Body of pancreas (tissue), 4 donors: ENCODE results near the gene AFAP1L1. TPM values are rescaled to one million over a fixed set of nuclear protein-coding genes. Genes with fewer than 3 reads are reported as not detected.

Experiments used
- ATAC-seq: fragments of 150-250 bp; one replicate; pipeline ENCODE4 v1.9.1; 2016
- DNase-seq, 4 donors: peaks; one replicate each; pipeline ENCODE4 v3.0.0-alpha.2; 2019
- H3K27ac ChIP-seq, 4 donors: fragments of 200-600 bp; sonication (generic); 1 replicate in 3 of 4; 2 replicates in 1 of 4; pipeline versions ENCODE4 v1.5.1 to v1.6.1; 2016 to 2019; ENCODE audit warnings: mild to moderate bottlenecking in 1 of 4, mixed read lengths in 1 of 4, moderate library complexity in 1 of 4
- H3K27me3 ChIP-seq, 2 donors: fragments of 200-600 bp; sonication (generic); one replicate each; pipeline ENCODE4 v1.6.0; 2016; ENCODE audit warnings: mild to moderate bottlenecking in 1 of 2
- H3K36me3 ChIP-seq, 2 donors: fragments of 200-600 bp; sonication (generic); replicated peaks in 1 of 2; 2 replicates each; pipeline ENCODE4 v1.5.1; 2016; ENCODE audit warnings: low read depth in 2 of 2; ENCODE audit not compliant: insufficient read depth in 1 of 2
- H3K4me1 ChIP-seq: fragments of 200-600 bp; sonication (generic); one replicate; pipeline ENCODE4 v1.6.0; 2016
- H3K4me3 ChIP-seq, 2 donors: fragments of 200-600 bp; sonication (generic); 1 replicate in 1 of 2; 2 replicates in 1 of 2; pipeline ENCODE4 v1.5.1; 2016 to 2019
- H3K9me3 ChIP-seq, 3 donors: fragments of 200-600 bp; sonication (generic); 1 replicate in 2 of 3; 2 replicates in 1 of 3; pipeline ENCODE4 v1.5.1; 2016
- CTCF ChIP-seq, 7 experiments: fragments of 450-650 bp in 4 of 7; fragments of 200-600 bp in 3 of 7; sonication (generic) in 3 of 7; IDR thresholded peaks; one replicate each; pipeline ENCODE4 v1.5.1; 2016 to 2019; ENCODE audit warnings: antibody characterized with exemption in 7 of 7
- POLR2A ChIP-seq, 3 donors: fragments of 450-650 bp; IDR thresholded peaks; one replicate each; pipeline ENCODE4 v1.6.1; 2016; ENCODE audit warnings: antibody characterized with exemption in 3 of 3, mild to moderate bottlenecking in 2 of 3
- WGBS, 2 donors: methylation state at CpG; one replicate each; pipeline ENCODE4 v1.1.5; 2017; 5-methylcytosine and 5-hydroxymethylcytosine counted together
- intact Hi-C: fragments of 100-400 bp; cut with DNase I; formaldehyde crosslinking; loops from one replicate; pipeline ENCODE4 v1.15.1; 2023
- total RNA-seq, 2 donors: library from RNA; depleted of rRNA; stranded (reverse); fragments of >200 nt; gene quantifications; one replicate each; pipeline ENCODE4 v1.1.0, GENCODE V29; 2016

Gene AFAP1L1
- total RNA-seq, 2 donors from 2014 or later, result 2.9 to 5.9 TPM

DNA sequence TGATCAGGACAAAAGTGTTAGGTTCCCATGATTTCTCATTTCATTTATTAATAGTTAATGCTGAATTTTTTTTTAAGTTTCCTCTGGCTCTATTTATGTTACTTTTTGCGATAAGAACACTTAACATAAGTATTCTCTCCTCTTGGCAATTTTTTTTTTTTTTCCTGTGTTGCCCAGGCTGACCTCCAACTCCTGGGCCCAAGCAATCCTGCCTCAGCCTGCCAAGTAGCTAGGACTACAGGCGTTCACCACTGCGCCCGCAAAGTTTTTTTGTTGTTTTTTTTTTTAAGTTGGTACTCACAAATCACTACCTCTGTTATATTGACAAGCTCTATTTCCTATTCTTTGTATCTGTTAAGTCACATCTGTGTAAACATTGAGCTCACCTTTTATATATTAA lies 80.5 kb downstream of the AFAP1L1 start:
- Histone ChIP-seq H3K4me1 (peaks cover 2% of the 10 kb centered on the region), H3K36me3 (peaks cover 0 to 34% of the 10 kb centered on the region in 2 donors), H3K27me3 (no peaks in the 10 kb centered on the region), H3K9me3 (no peaks in the 10 kb centered on the region), H3K4me3 (no peak overlapping the region), H3K27ac (no peak overlapping the region)
- DNase-seq (no peak), ATAC-seq (no peak)
- WGBS, 2 donors, result 83 to 90% methylated on average over 4 of the region's 4 CpGs
- intact Hi-C loops, result no loop called here
- TF ChIP-seq POLR2A (IDR thresholded peaks at IDR 0.05), result no peak
- TF ChIP-seq CTCF (IDR thresholded peaks at IDR 0.05), result no peak

DNA sequence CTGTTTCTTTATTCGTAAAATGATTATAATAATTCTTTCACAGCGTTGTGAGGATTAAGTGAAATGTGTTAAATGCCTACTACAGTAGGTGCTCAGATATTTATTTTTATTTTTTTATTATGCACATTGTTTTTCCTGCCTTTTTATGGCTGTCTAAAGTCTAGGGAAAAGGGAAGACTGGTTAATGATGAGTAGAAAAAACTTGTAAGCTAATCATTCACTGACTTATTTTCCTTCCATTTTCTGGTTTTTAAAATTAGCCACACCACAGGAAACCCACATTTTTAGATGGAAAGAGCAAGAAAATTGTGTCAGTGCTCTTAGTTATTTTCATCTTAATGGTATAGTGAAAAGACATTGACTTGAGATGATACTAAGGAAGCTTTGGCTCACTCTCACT lies 82.3 kb downstream of the AFAP1L1 start:
- 90 to 93% methylated on average over 2 of the region's 2 CpGs for WGBS, 2 donors
- peaks cover 0 to 28% of the 10 kb centered on the region in 2 donors for H3K36me3 ChIP-seq

GRCh38 chr5:149355688-149356087 lies 84.0 kb downstream of the AFAP1L1 start:
- Histone ChIP-seq H3K4me1 (peaks cover 13% of the 10 kb centered on the region), H3K9me3 (no peaks in the 10 kb centered on the region), H3K4me3 (no peak overlapping the region), H3K27ac (no peak overlapping the region), H3K27me3 (no peaks in the 10 kb centered on the region), H3K36me3 (peaks cover 0 to 13% of the 10 kb centered on the region in 2 donors)
- ATAC-seq, result no peak
- DNase-seq, result no peak
- TF ChIP-seq POLR2A (IDR thresholded peaks at IDR 0.05) (no peak), CTCF (IDR thresholded peaks at IDR 0.05) (no peak)
- intact Hi-C loops, result no loop called here
- 80 to 89% methylated on average over 1 of the region's 1 CpG for WGBS, 2 donors

More for the DNA sequence above, 82.3 kb downstream of the AFAP1L1 start:
- TF ChIP-seq CTCF (IDR thresholded peaks at IDR 0.05), result no peak
- Histone ChIP-seq H3K4me3 (no peak overlapping the region), H3K27me3 (no peaks in the 10 kb centered on the region), H3K4me1 (peaks cover 13% of the 10 kb centered on the region), H3K27ac (no peak overlapping the region), H3K9me3 (no peaks in the 10 kb centered on the region)
- no peak for ATAC-seq
- intact Hi-C loops, result no loop called here
- no peak for DNase-seq

DNA sequence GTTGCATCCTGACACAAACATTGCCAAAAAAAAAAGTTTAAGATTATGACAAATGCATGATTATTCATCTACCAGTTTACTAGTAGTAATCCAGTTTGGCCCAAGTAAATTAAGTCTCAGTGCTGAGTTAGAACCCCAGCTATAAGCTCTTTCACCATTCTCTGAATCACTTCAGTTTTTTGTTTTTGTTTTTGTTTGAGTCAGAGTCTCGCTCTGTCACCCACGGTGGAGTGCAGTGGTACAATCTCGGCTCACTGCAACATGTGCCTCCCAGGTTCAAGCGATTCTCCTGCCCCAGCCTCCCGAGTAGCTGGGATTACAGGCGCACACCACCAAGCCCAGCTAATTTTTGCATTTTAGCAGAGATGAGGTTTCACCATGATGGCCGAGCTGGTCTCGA lies 84.7 kb downstream of the AFAP1L1 start:
- ATAC-seq, result no peak
- no peak overlapping the region for H3K27ac ChIP-seq
- peaks cover 0 to 9% of the 10 kb centered on the region in 2 donors for H3K36me3 ChIP-seq
- H3K9me3 ChIP-seq, result no peaks in the 10 kb centered on the region
- no peak for DNase-seq
- WGBS, 2 donors, result 91 to 97% methylated on average over 8 of the region's 8 CpGs
- peaks cover 13% of the 10 kb centered on the region for H3K4me1 ChIP-seq
- H3K4me3 ChIP-seq, result no peak overlapping the region
- TF ChIP-seq POLR2A (IDR thresholded peaks at IDR 0.05) (no peak), CTCF (IDR thresholded peaks at IDR 0.05) (no peak)
- no peaks in the 10 kb centered on the region for H3K27me3 ChIP-seq
- intact Hi-C loops, result no loop called here
